ENCODE measurements around the gene EVL.

EVL gene

DNA sequence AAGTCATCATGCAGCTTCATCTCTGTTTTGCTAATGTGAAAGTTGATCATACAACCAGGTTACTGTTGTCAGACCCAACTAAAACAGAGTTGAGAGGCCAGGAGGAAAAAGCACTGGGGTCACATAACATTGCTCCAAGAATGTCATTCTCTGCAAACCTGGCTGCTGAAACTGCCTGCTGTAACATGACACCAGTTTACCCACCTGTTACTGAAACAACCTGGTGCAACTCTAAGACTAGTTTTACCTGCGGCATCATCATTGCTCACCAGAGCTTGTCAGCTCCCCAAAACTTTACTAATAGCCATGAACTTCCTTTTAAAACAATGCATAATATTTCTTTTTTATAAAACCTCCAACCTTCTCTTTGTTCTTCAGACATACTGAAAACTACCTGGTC lies 124.9 kb downstream of the EVL start:
- H3K4me3 ChIP-seq (ENCODE audit: low read depth in 1 of 2, low read length in 2 of 2): no peak overlapping the region
- H3K27ac ChIP-seq (ENCODE audit: low read length): no peak overlapping the region
- peaks cover 4 to 6% of the 10 kb centered on the region in 2 donors for H3K4me1 ChIP-seq (ENCODE audit: control insufficient read depth in 1 of 2, insufficient read depth in 2 of 2, low read length in 2 of 2)

DNA sequence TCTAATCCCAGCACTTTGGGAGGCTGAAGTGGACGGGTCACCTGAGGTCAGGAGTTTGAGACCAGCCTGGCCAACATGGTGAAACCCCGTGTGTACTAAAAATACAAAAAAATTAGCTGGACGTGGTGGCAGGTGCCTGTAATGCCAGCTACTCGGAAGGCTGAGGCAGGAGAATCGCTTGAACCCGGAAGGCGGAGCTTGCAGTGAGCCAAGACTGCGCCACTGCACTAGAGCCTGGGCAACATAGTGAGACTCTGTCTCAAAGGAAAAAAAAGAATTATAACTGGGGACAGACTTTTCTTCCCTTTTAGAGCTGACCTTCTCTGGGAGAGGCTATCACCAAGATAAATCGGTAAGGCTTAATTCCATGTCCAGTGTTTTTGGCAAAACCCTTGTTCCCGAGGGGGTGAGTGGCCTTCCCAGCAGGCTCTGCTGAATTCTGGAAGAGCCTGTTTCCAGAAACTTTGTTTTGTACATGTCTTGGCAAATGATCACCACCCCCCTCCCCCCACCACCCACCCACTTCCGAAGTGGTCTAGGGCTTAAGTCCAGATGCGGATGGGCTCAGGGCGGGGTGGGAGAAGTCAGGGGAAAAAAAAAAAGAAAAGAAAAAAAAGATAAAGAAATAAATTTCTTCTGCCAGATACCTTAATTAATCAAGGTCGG lies 126.5 kb downstream of the EVL start:
- no peaks in the 10 kb centered on the region for H3K36me3 ChIP-seq (ENCODE audit: control insufficient read depth in 1 of 2, insufficient read depth in 2 of 2, low read length in 2 of 2)
- H3K27ac ChIP-seq (ENCODE audit: low read length): peak overlapping the region; percentile 74
- no peaks in the 10 kb centered on the region for H3K27me3 ChIP-seq (ENCODE audit: low read depth, low read length)
- H3K4me1 ChIP-seq (ENCODE audit: control insufficient read depth in 1 of 2, insufficient read depth in 2 of 2, low read length in 2 of 2): peaks cover 4 to 6% of the 10 kb centered on the region in 2 donors
- H3K4me3 ChIP-seq (ENCODE audit: low read depth in 1 of 2, low read length in 2 of 2): no peak overlapping the region
- H3K9me3 ChIP-seq (ENCODE audit: control insufficient read depth in 1 of 2, low read length in 2 of 2): no peaks in the 10 kb centered on the region

More for the DNA sequence above, 124.9 kb downstream of the EVL start:
- H3K9me3 ChIP-seq (ENCODE audit: control insufficient read depth in 1 of 2, low read length in 2 of 2): no peaks in the 10 kb centered on the region
- H3K36me3 ChIP-seq (ENCODE audit: control insufficient read depth in 1 of 2, insufficient read depth in 2 of 2, low read length in 2 of 2): no peaks in the 10 kb centered on the region
- H3K27me3 ChIP-seq (ENCODE audit: low read depth, low read length): no peaks in the 10 kb centered on the region

DNA sequence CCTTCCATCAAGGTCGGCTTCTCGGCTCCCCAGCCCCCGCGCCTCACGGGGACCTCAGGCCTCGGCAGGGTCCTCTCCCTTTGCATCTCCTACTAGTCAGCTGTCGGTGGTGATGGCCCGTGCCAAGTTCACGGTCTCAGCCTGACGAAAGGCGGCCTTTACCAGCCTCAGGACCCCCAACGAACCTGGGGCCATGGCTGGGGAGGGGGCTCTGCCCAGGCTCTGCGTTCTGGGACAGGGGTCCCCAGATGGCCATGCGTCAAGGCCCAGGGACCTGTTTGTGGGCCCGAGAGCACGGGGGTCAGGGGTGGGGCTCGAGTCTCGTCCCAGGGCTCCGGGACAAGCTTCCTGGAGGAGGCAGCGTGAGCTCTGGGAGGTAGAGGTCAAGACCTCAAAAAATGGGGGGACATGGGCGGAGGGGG lies 127.0 kb downstream of the EVL start:
- Histone ChIP-seq H3K4me3 (ENCODE audit: low read depth in 1 of 2, low read length in 2 of 2) (peak overlapping the region; percentile 56 to 59), H3K4me1 (ENCODE audit: control insufficient read depth in 1 of 2, insufficient read depth in 2 of 2, low read length in 2 of 2) (peaks cover 4 to 6% of the 10 kb centered on the region in 2 donors), H3K36me3 (ENCODE audit: control insufficient read depth in 1 of 2, insufficient read depth in 2 of 2, low read length in 2 of 2) (no peaks in the 10 kb centered on the region), H3K27ac (ENCODE audit: low read length) (peak overlapping the region; percentile 74), H3K27me3 (ENCODE audit: low read depth, low read length) (no peaks in the 10 kb centered on the region), H3K9me3 (ENCODE audit: control insufficient read depth in 1 of 2, low read length in 2 of 2) (no peaks in the 10 kb centered on the region)

DNA sequence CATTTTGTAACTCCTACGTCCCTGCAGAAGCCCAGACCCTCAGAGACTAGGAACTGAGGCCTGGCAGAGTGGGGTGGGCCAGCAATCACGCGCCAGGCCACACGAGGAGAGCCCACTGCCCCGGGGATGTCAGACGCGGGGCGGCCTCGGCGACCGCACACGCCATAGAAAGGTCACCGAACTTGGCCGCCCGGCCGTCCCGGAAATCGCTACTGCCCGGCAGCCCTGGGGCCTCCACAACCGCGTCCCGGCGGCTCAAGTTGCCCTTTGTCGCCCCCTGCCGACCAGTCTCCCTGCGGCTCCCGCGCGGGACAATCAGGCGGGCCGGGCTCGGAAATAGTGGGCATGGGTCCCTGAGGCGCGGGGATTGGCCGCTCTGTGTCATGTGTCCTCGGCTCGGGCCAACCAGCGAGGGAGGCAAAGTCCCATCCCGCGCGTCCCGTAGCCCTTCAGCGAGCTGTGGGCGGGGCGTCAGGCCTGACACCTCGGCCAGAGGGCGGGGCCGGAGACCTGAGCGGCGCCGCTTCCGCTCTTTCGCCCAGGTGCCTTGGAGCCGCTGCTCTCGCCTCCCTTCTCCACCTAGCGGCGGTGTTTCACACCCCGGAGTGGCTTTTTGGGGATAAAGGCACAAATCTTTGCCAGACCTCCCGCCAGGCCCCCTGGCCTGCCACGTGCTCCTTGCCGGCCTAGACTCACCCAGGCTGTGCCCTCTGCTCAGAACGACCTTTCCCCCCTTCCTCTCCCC lies 127.6 kb downstream of the EVL start:
- no peaks in the 10 kb centered on the region for H3K9me3 ChIP-seq (ENCODE audit: control insufficient read depth in 1 of 2, low read length in 2 of 2)
- peak overlapping the region; percentile 59 to 67 for H3K4me3 ChIP-seq (ENCODE audit: low read depth in 1 of 2, low read length in 2 of 2)
- H3K4me1 ChIP-seq (ENCODE audit: control insufficient read depth in 1 of 2, insufficient read depth in 2 of 2, low read length in 2 of 2): peaks cover 4 to 6% of the 10 kb centered on the region in 2 donors

More for the DNA sequence above, 127.6 kb downstream of the EVL start:
- Histone ChIP-seq H3K36me3 (ENCODE audit: control insufficient read depth in 1 of 2, insufficient read depth in 2 of 2, low read length in 2 of 2) (no peaks in the 10 kb centered on the region), H3K27ac (ENCODE audit: low read length) (peak overlapping the region; percentile 85), H3K27me3 (ENCODE audit: low read depth, low read length) (no peaks in the 10 kb centered on the region)
